Left ventricle myocardium inferior (tissue), 1 donor: ENCODE results near the gene CD81. TPM values are rescaled to one million over a fixed set of nuclear protein-coding genes. Genes with fewer than 3 reads are reported as not detected.

Experiments
- DNase-seq: peaks from one replicate; pipeline ENCODE4 v3.0.0-alpha.2; 2020
- H3K27ac ChIP-seq: fragments of 200-600 bp; replicated peaks from 2 replicates; pipeline ENCODE4 v1.8.0; 2021
- H3K27me3 ChIP-seq: fragments of 200-600 bp; 2 replicates; pipeline ENCODE4 v1.8.0; 2021; ENCODE audit warnings: low read depth
- H3K36me3 ChIP-seq: fragments of 200-600 bp; 2 replicates; pipeline ENCODE4 v1.8.0; 2021
- H3K4me1 ChIP-seq: fragments of 200-600 bp; 2 replicates; pipeline ENCODE4 v1.8.0; 2021
- H3K4me3 ChIP-seq: fragments of 200-600 bp; 2 replicates; pipeline ENCODE4 v1.8.0; 2021; ENCODE audit warnings: mild to moderate bottlenecking, moderate library complexity
- H3K9me3 ChIP-seq: fragments of 200-600 bp; replicated peaks from 2 replicates; pipeline ENCODE4 v1.8.0; 2021
- CTCF ChIP-seq: fragments of 200-600 bp; IDR thresholded peaks from 2 replicates; pipeline ENCODE4 v1.8.0; 2021; ENCODE audit warnings: antibody characterized with exemption, mild to moderate bottlenecking, borderline replicate concordance
- intact Hi-C: fragments of 100-400 bp; cut with micrococcal nuclease; formaldehyde crosslinking; loops from one replicate; pipeline ENCODE4 v1.11.0; 2022
- total RNA-seq: library from RNA; stranded (reverse); fragmentation: NEBNext Ultra II Directional; extraction: Animal tissue kit (Norgen Biotek cat#: 25700); gene quantifications from one replicate; pipeline ENCODE4 v1.2.1, GENCODE V29; 2021
- donor health status: DM: no; HTN: yes; CAD: no; lungs with severe emphysema.

CD81 gene
- total RNA-seq, 1 donor from 2014 or later: 412 TPM

GRCh38 chr11:2387266-2387987 lies 10.3 kb downstream of the CD81 start:
- Histone ChIP-seq H3K4me3 (peak overlapping the region; percentile 27), H3K27ac (peak overlapping the region; percentile 77), H3K27me3 (no peaks in the 10 kb centered on the region), H3K36me3 (peaks cover 29% of the 10 kb centered on the region), H3K4me1 (peaks cover 100% of the 10 kb centered on the region), H3K9me3 (no peaks in the 10 kb centered on the region)
- DNase-seq: no peak
- no peak for TF ChIP-seq CTCF
- intact Hi-C loops: no loop called here

GRCh38 chr11:2388431-2389376 lies 11.6 kb downstream of the CD81 start:
- intact Hi-C loops: no loop called here
- DNase-seq: no peak
- Histone ChIP-seq H3K4me1 (peaks cover 99% of the 10 kb centered on the region), H3K27me3 (no peaks in the 10 kb centered on the region), H3K27ac (peak overlapping the region; percentile 77), H3K36me3 (peaks cover 42% of the 10 kb centered on the region), H3K4me3 (peak overlapping the region; percentile 17), H3K9me3 (no peaks in the 10 kb centered on the region)
- TF ChIP-seq CTCF: no peak

- TF ChIP-seq CTCF: no peak
- H3K36me3 ChIP-seq: peaks cover 50% of the 10 kb centered on the region
- H3K9me3 ChIP-seq: no peaks in the 10 kb centered on the region
- no peak for DNase-seq
- H3K4me3 ChIP-seq: peak overlapping the region; percentile 17
- H3K27me3 ChIP-seq: no peaks in the 10 kb centered on the region
- intact Hi-C loops: no loop called here
- peaks cover 97% of the 10 kb centered on the region for H3K4me1 ChIP-seq
- peak overlapping the region; percentile 77 for H3K27ac ChIP-seq
Observed at GRCh38 chr11:2389377-2390026, 12.4 kb downstream of the CD81 start.

GRCh38 chr11:2390091-2390724 lies 13.1 kb downstream of the CD81 start:
- H3K36me3 ChIP-seq: peaks cover 55% of the 10 kb centered on the region
- H3K4me1 ChIP-seq: peaks cover 94% of the 10 kb centered on the region
- no peaks in the 10 kb centered on the region for H3K9me3 ChIP-seq
- intact Hi-C loops: no loop called here
- peak overlapping the region; percentile 17 for H3K4me3 ChIP-seq
- peak overlapping the region; percentile 77 for H3K27ac ChIP-seq
- no peaks in the 10 kb centered on the region for H3K27me3 ChIP-seq
- no peak for DNase-seq
- no peak for TF ChIP-seq CTCF

GRCh38 chr11:2390725-2391151 lies 13.6 kb downstream of the CD81 start:
- DNase-seq: no peak
- Histone ChIP-seq H3K36me3 (peaks cover 55% of the 10 kb centered on the region), H3K27ac (peak overlapping the region; percentile 77), H3K4me3 (no peak overlapping the region), H3K9me3 (no peaks in the 10 kb centered on the region), H3K27me3 (no peaks in the 10 kb centered on the region), H3K4me1 (peaks cover 90% of the 10 kb centered on the region)
- intact Hi-C loops: no loop called here
- TF ChIP-seq CTCF: no peak
